Kidney (tissue), 14 donors: Measurements from ENCODE around the gene SUPT5H. TPM values are rescaled to one million over a fixed set of nuclear protein-coding genes. Genes with fewer than 3 reads are reported as not detected.

ENCODE experiments used
- DNase-seq, 5 donors: peaks; one replicate each; pipeline ENCODE4 v3.0.0-alpha.2; 2013 to 2020
- FAIRE-seq: peaks from 2 replicates; lab custom pipeline; 2012; peaks lifted over from hg19 to GRCh38; lab: Jason Lieb, UNC
- H3K27ac ChIP-seq, 2 donors: one replicate each; pipeline ENCODE4 v1.7.0; 2013; ENCODE audit warnings: low read depth in 2 of 2, low read length in 2 of 2, inconsistent platforms in 1 of 2
- H3K27me3 ChIP-seq: one replicate; pipeline ENCODE4 v1.7.1; 2013; ENCODE audit warnings: low read length, inconsistent platforms; ENCODE audit not compliant: control insufficient read depth, insufficient read depth
- H3K36me3 ChIP-seq, 3 donors: one replicate each; pipeline versions ENCODE4 v1.7.0 to v1.7.1; 2013; ENCODE audit warnings: low read length in 3 of 3, control low read depth in 1 of 3, inconsistent platforms in 1 of 3; ENCODE audit not compliant: insufficient read depth in 3 of 3, control insufficient read depth in 2 of 3
- H3K4me1 ChIP-seq, 3 donors: one replicate each; pipeline versions ENCODE4 v1.7.0 to v1.7.1; 2013; ENCODE audit warnings: low read length in 3 of 3, inconsistent platforms in 1 of 3, low read depth in 1 of 3; ENCODE audit not compliant: control insufficient read depth in 2 of 3, insufficient read depth in 2 of 3
- H3K4me3 ChIP-seq, 3 donors: one replicate each; pipeline versions ENCODE4 v1.7.0 to v1.8.1; 2013; ENCODE audit warnings: low read length in 3 of 3, control low read depth in 1 of 3, inconsistent platforms in 1 of 3
- H3K9ac ChIP-seq, 3 donors: one replicate each; pipeline versions ENCODE4 v1.7.0 to v1.7.1; 2013; ENCODE audit warnings: low read length in 3 of 3, control low read depth in 1 of 3, inconsistent platforms in 1 of 3
- H3K9me3 ChIP-seq, 3 donors: one replicate each; pipeline versions ENCODE4 v1.7.0 to v1.7.1; 2013; ENCODE audit warnings: low read length in 3 of 3, control low read depth in 1 of 3, inconsistent platforms in 1 of 3; ENCODE audit not compliant: control insufficient read depth in 2 of 3, insufficient read depth in 1 of 3
- CTCF ChIP-seq: IDR thresholded peaks from 3 replicates; pipeline ENCODE4 v1.5.1; 2012; ENCODE audit warnings: mild to moderate bottlenecking, moderate library complexity, borderline replicate concordance; ENCODE audit not compliant: insufficient read depth; ENCODE audit errors: extremely low read depth
- intact Hi-C: fragments of 100-400 bp; cut with DNase I; formaldehyde crosslinking; loops from one replicate; pipeline ENCODE4 v1.11.1; 2022
- polyA plus RNA-seq: library from polyadenylated mRNA; stranded (reverse); fragments of 350-450 nt; fragmentation: Illumina TruSeq; extraction: RNeasy Lipid Tissue Mini Kit (QIAGEN cat#74804); gene quantifications from one replicate; pipeline ENCODE4 v1.2.3, GENCODE V29; 2014; ENCODE audit warnings: low read depth, low replicate concordance; ENCODE audit not compliant: insufficient read depth
- total RNA-seq: library from RNA; stranded (reverse); fragmentation: NEBNext Ultra II Directional; extraction: Animal tissue kit (Norgen Biotek cat#: 25700); gene quantifications from one replicate; pipeline ENCODE4 v1.2.1, GENCODE V29; 2021
- donor health status: control.
- donor health status: control.
- donor health status: control.
- donor health status: control.
- donor health status: control.
- donor health status: DM: yes; HTN: yes; CAD: no.
- donor health status: Normal renal cell carcinoma (clear cell type).

The SUPT5H gene
- total and polyA plus RNA-seq, 2 donors from 2014 or later = 106 to 123 TPM

- Histone ChIP-seq H3K4me1 (peaks cover 0 to 5% (median 4%) of the 10 kb centered on the region in 3 donors), H3K36me3 (no peaks in the 10 kb centered on the region), H3K9me3 (no peaks in the 10 kb centered on the region), H3K27ac (no peak overlapping the region), H3K27me3 (peaks cover 21% of the 10 kb centered on the region), H3K4me3 (no peak overlapping the region), H3K9ac (no peak overlapping the region)
- intact Hi-C loops = no loop called here
- no peak for TF ChIP-seq CTCF
- FAIRE-seq (no peak), DNase-seq (no peak)
These were observed 56.0 kb downstream of the SUPT5H start for GRCh38 chr19:39501340-39501739.

GRCh38 chr19:39502640-39503417 is 57.4 kb downstream of the SUPT5H start:
- Histone ChIP-seq H3K4me1 (peaks cover 0 to 7% (median 4%) of the 10 kb centered on the region in 3 donors), H3K36me3 (no peaks in the 10 kb centered on the region), H3K9me3 (no peaks in the 10 kb centered on the region), H3K27ac (no peak overlapping the region), H3K27me3 (peaks cover 21% of the 10 kb centered on the region), H3K9ac (no peak overlapping the region), H3K4me3 (no peak overlapping the region)
- intact Hi-C loops = no loop called here
- no peak for FAIRE-seq
- TF ChIP-seq CTCF = peak; percentile 70
- peak; percentile 68 to 87 (median 81) for DNase-seq

GRCh38 chr19:39506598-39506943 is 61.2 kb downstream of the SUPT5H start:
- H3K27me3 ChIP-seq = no peaks in the 10 kb centered on the region
- no peak for FAIRE-seq
- no peak overlapping the region for H3K9ac ChIP-seq
- H3K4me1 ChIP-seq = peaks cover 0 to 4% (median 0%) of the 10 kb centered on the region in 3 donors
- intact Hi-C loops = no loop called here
- TF ChIP-seq CTCF = no peak
- no peaks in the 10 kb centered on the region for H3K36me3 ChIP-seq
- H3K9me3 ChIP-seq = no peaks in the 10 kb centered on the region
- no peak overlapping the region for H3K27ac ChIP-seq
- DNase-seq = no peak
- H3K4me3 ChIP-seq = no peak overlapping the region
